Gastrocnemius medialis (tissue), 4 donors: ENCODE data around the gene CCDC91.

ENCODE experiments used
- POLR2A ChIP-seq, 2 donors: fragments of 450-650 bp; IDR thresholded peaks; one replicate each; pipeline ENCODE4 v1.6.1; 2017; ENCODE audit warnings: antibody characterized with exemption in 2 of 2, mild to moderate bottlenecking in 2 of 2, moderate library complexity in 2 of 2
- TF ChIP-seq, protein P1 (sequence below), 5 experiments: fragments of 450-650 bp in 3 of 5; fragments of 200-600 bp in 2 of 5; sonication (generic) in 2 of 5; IDR thresholded peaks in 4 of 5; conservative IDR thresholded peaks in 1 of 5; 1 replicate in 4 of 5; 2 replicates in 1 of 5; pipeline ENCODE4 v1.5.1; 2016 to 2019; ENCODE audit warnings: antibody characterized with exemption in 5 of 5, mild to moderate bottlenecking in 3 of 5, moderate library complexity in 3 of 5

GRCh38 chr12:28591831-28592230 lies 401.6 kb downstream of the CCDC91 start:
- no peak for TF ChIP-seq POLR2A (IDR thresholded peaks at IDR 0.05)
- TF ChIP-seq, protein P1, sequence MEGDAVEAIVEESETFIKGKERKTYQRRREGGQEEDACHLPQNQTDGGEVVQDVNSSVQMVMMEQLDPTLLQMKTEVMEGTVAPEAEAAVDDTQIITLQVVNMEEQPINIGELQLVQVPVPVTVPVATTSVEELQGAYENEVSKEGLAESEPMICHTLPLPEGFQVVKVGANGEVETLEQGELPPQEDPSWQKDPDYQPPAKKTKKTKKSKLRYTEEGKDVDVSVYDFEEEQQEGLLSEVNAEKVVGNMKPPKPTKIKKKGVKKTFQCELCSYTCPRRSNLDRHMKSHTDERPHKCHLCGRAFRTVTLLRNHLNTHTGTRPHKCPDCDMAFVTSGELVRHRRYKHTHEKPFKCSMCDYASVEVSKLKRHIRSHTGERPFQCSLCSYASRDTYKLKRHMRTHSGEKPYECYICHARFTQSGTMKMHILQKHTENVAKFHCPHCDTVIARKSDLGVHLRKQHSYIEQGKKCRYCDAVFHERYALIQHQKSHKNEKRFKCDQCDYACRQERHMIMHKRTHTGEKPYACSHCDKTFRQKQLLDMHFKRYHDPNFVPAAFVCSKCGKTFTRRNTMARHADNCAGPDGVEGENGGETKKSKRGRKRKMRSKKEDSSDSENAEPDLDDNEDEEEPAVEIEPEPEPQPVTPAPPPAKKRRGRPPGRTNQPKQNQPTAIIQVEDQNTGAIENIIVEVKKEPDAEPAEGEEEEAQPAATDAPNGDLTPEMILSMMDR (IDR thresholded peaks at IDR 0.05 in 4 of 5, conservative IDR thresholded peaks at IDR 0.05 in 1 of 5): no peak
